Trophoblast cell (in vitro differentiated cells and primary cell): ENCODE data around the gene CDCA7L.

Experiments
- DNase-seq, 2 donors: peaks; one replicate each; pipeline ENCODE4 v3.0.0-alpha.2; 2016
- H2AFZ ChIP-seq: 2 replicates; pipeline ENCODE4 v1.6.1; 2013; ENCODE audit warnings: low read length, moderate library complexity, mild to moderate bottlenecking; ENCODE audit not compliant: insufficient read depth, poor library complexity
- H2AK5ac ChIP-seq: 2 replicates; pipeline ENCODE4 v1.6.1; 2013; ENCODE audit warnings: mild to moderate bottlenecking, low read length
- H2BK120ac ChIP-seq: 2 replicates; pipeline ENCODE4 v1.6.1; 2013; ENCODE audit warnings: low read length, mild to moderate bottlenecking, moderate library complexity; ENCODE audit not compliant: insufficient read depth, poor library complexity
- H2BK12ac ChIP-seq: 2 replicates; pipeline ENCODE4 v1.6.1; 2013; ENCODE audit warnings: mild to moderate bottlenecking, low read length, moderate library complexity
- H2BK5ac ChIP-seq: 2 replicates; pipeline ENCODE4 v1.6.1; 2013; ENCODE audit warnings: low read length, low read depth, moderate library complexity, mild to moderate bottlenecking; ENCODE audit not compliant: poor library complexity
- H3K14ac ChIP-seq: 2 replicates; pipeline ENCODE4 v1.6.1; 2013; ENCODE audit warnings: mild to moderate bottlenecking, low read length
- H3K18ac ChIP-seq: 2 replicates; pipeline ENCODE4 v1.6.1; 2013; ENCODE audit warnings: mild to moderate bottlenecking, low read length
- H3K23ac ChIP-seq: 2 replicates; pipeline ENCODE4 v1.6.1; 2013; ENCODE audit warnings: low read length
- H3K27ac ChIP-seq: 2 replicates; pipeline ENCODE4 v1.5.1; 2013; ENCODE audit warnings: low read depth, mild to moderate bottlenecking, inconsistent platforms, low read length, moderate library complexity
- H3K27me3 ChIP-seq: 2 replicates; pipeline ENCODE4 v1.6.1; 2013; ENCODE audit warnings: inconsistent platforms, mild to moderate bottlenecking, low read length, moderate library complexity; ENCODE audit not compliant: insufficient read depth
- H3K36me3 ChIP-seq, 2 experiments: 1 replicate in 1 of 2; 2 replicates in 1 of 2; pipeline ENCODE4 v1.6.1; 2013; ENCODE audit warnings: low read length in 2 of 2, mild to moderate bottlenecking in 2 of 2, moderate library complexity in 1 of 2; ENCODE audit not compliant: insufficient read depth in 2 of 2, control insufficient read depth in 1 of 2
- H3K4ac ChIP-seq: 2 replicates; pipeline ENCODE4 v1.6.1; 2013; ENCODE audit warnings: low read depth, mild to moderate bottlenecking, low read length, moderate library complexity
- H3K4me1 ChIP-seq, 2 experiments: 1 replicate in 1 of 2; 2 replicates in 1 of 2; pipeline ENCODE4 v1.6.1; 2013; ENCODE audit warnings: low read length in 2 of 2, mild to moderate bottlenecking in 2 of 2, moderate library complexity in 1 of 2; ENCODE audit not compliant: insufficient read depth in 2 of 2, control insufficient read depth in 1 of 2
- H3K4me2 ChIP-seq: 2 replicates; pipeline ENCODE4 v1.6.1; 2013; ENCODE audit warnings: inconsistent platforms, mild to moderate bottlenecking, low read length, moderate library complexity
- H3K4me3 ChIP-seq: 2 replicates; pipeline ENCODE4 v1.5.1; 2013; ENCODE audit warnings: mild to moderate bottlenecking, low read depth, low read length, inconsistent platforms
- H3K79me1 ChIP-seq: one replicate; pipeline ENCODE4 v1.6.1; 2013; ENCODE audit warnings: low read length
- H3K79me2 ChIP-seq: 2 replicates; pipeline ENCODE4 v1.6.1; 2013; ENCODE audit warnings: low read length, mild to moderate bottlenecking; ENCODE audit not compliant: control insufficient read depth, insufficient read depth, poor library complexity
- H3K9ac ChIP-seq: 2 replicates; pipeline ENCODE4 v1.6.1; 2013; ENCODE audit warnings: mild to moderate bottlenecking, low read length
- H3K9me3 ChIP-seq: 2 replicates; pipeline ENCODE4 v1.6.1; 2013; ENCODE audit warnings: low read depth, mild to moderate bottlenecking, control low read depth, inconsistent platforms, low read length; ENCODE audit not compliant: insufficient read depth
- H4K12ac ChIP-seq: 2 replicates; pipeline ENCODE4 v1.6.1; 2013; ENCODE audit warnings: low read depth, mild to moderate bottlenecking, low read length, moderate library complexity
- H4K8ac ChIP-seq: 2 replicates; pipeline ENCODE4 v1.6.1; 2013; ENCODE audit warnings: low read depth, mild to moderate bottlenecking, low read length, moderate library complexity
- H4K91ac ChIP-seq: one replicate; pipeline ENCODE4 v1.6.1; 2013; ENCODE audit warnings: low read depth, mild to moderate bottlenecking, low read length, moderate library complexity
- WGBS: extraction: QIAGEN DNeasy Blood & Tissue Kit; methylation state at CpG from one replicate; pipeline ENCODE4 v1.1.7; 2013; ENCODE audit warnings: missing lambda C conversion rate; ENCODE audit not compliant: insufficient read length, insufficient coverage; ENCODE audit errors: extremely low coverage; 5-methylcytosine and 5-hydroxymethylcytosine counted together

Gene CDCA7L

GRCh38 chr7:21941611-21942141 is 4.0 kb downstream of the CDCA7L start:
- no peak overlapping the region for H2BK5ac ChIP-seq
- peaks cover 31% of the 10 kb centered on the region for H3K27me3 ChIP-seq
- H4K91ac ChIP-seq, result no peak overlapping the region
- H3K14ac ChIP-seq, result no peak overlapping the region
- H2AK5ac ChIP-seq, result no peak overlapping the region
- no peaks in the 10 kb centered on the region for H3K36me3 ChIP-seq
- H3K9me3 ChIP-seq, result peaks cover 1% of the 10 kb centered on the region
- no peak overlapping the region for H3K27ac ChIP-seq
- H3K4ac ChIP-seq, result no peak overlapping the region
- H2BK12ac ChIP-seq, result no peak overlapping the region
- no peaks in the 10 kb centered on the region for H3K79me1 ChIP-seq
- H3K4me1 ChIP-seq, result peaks cover 9% of the 10 kb centered on the region in 2 experiments
- DNase-seq, result peak; percentile 66 to 88
- H3K9ac ChIP-seq, result no peak overlapping the region
- H4K8ac ChIP-seq, result no peak overlapping the region
- H3K4me2 ChIP-seq, result no peak overlapping the region
- WGBS, result no CpG with 5 or more reads among the region's 3 CpGs
- H3K18ac ChIP-seq, result no peak overlapping the region
- H2AFZ ChIP-seq, result no peak overlapping the region
- H4K12ac ChIP-seq, result no peak overlapping the region
- no peak overlapping the region for H2BK120ac ChIP-seq
- no peak overlapping the region for H3K23ac ChIP-seq
- no peak overlapping the region for H3K4me3 ChIP-seq
- H3K79me2 ChIP-seq, result no peaks in the 10 kb centered on the region

GRCh38 chr7:21939858-21940372 is 5.8 kb downstream of the CDCA7L start:
- no peak for DNase-seq
- Histone ChIP-seq H2BK120ac (no peak overlapping the region), H3K79me2 (no peaks in the 10 kb centered on the region), H3K4me1 (no peaks in the 10 kb centered on the region), H4K91ac (no peak overlapping the region), H3K4me3 (no peak overlapping the region), H2AK5ac (no peak overlapping the region), H2AFZ (no peak overlapping the region), H3K9me3 (peaks cover 1% of the 10 kb centered on the region), H3K14ac (no peak overlapping the region), H3K79me1 (no peaks in the 10 kb centered on the region), H3K4me2 (no peak overlapping the region), H4K12ac (no peak overlapping the region), H3K36me3 (no peaks in the 10 kb centered on the region), H3K23ac (no peak overlapping the region), H2BK12ac (no peak overlapping the region), H3K18ac (no peak overlapping the region), H2BK5ac (no peak overlapping the region), H3K27me3 (peaks cover 18% of the 10 kb centered on the region), H3K4ac (no peak overlapping the region), H3K27ac (no peak overlapping the region), H4K8ac (no peak overlapping the region), H3K9ac (no peak overlapping the region)
- no CpG with 5 or more reads among the region's 3 CpGs for WGBS

GRCh38 chr7:21939136-21939857 is 6.4 kb downstream of the CDCA7L start:
- DNase-seq, result no peak
- no peak overlapping the region for H4K91ac ChIP-seq
- H3K79me2 ChIP-seq, result no peaks in the 10 kb centered on the region
- no peak overlapping the region for H3K9ac ChIP-seq
- H2BK12ac ChIP-seq, result no peak overlapping the region
- H4K12ac ChIP-seq, result no peak overlapping the region
- H3K4me2 ChIP-seq, result no peak overlapping the region
- H3K4ac ChIP-seq, result no peak overlapping the region
- H3K27me3 ChIP-seq, result peaks cover 15% of the 10 kb centered on the region
- WGBS, result no CpG with 5 or more reads among the region's 4 CpGs
- H3K4me3 ChIP-seq, result no peak overlapping the region
- no peak overlapping the region for H2AFZ ChIP-seq
- H3K9me3 ChIP-seq, result peaks cover 1% of the 10 kb centered on the region
- H3K79me1 ChIP-seq, result no peaks in the 10 kb centered on the region
- H3K27ac ChIP-seq, result no peak overlapping the region
- no peak overlapping the region for H2BK120ac ChIP-seq
- no peak overlapping the region for H3K14ac ChIP-seq
- no peak overlapping the region for H2AK5ac ChIP-seq
- H3K36me3 ChIP-seq, result no peaks in the 10 kb centered on the region
- no peak overlapping the region for H3K18ac ChIP-seq
- no peak overlapping the region for H3K23ac ChIP-seq
- no peaks in the 10 kb centered on the region for H3K4me1 ChIP-seq
- H2BK5ac ChIP-seq, result no peak overlapping the region
- H4K8ac ChIP-seq, result no peak overlapping the region

- H2BK12ac ChIP-seq, result no peak overlapping the region
- no peak overlapping the region for H3K4me2 ChIP-seq
- no peak overlapping the region for H3K27ac ChIP-seq
- no peak overlapping the region for H4K12ac ChIP-seq
- H4K8ac ChIP-seq, result no peak overlapping the region
- no peak overlapping the region for H2AK5ac ChIP-seq
- H3K18ac ChIP-seq, result no peak overlapping the region
- no peak overlapping the region for H3K4me3 ChIP-seq
- no peak overlapping the region for H3K14ac ChIP-seq
- H3K4ac ChIP-seq, result no peak overlapping the region
- no peak overlapping the region for H2AFZ ChIP-seq
- no peak overlapping the region for H3K23ac ChIP-seq
- WGBS, result no CpG with 5 or more reads among the region's 2 CpGs
- H3K79me1 ChIP-seq, result no peaks in the 10 kb centered on the region
- H2BK120ac ChIP-seq, result no peak overlapping the region
- H3K9me3 ChIP-seq, result peaks cover 1% of the 10 kb centered on the region
- no peak overlapping the region for H2BK5ac ChIP-seq
- H3K4me1 ChIP-seq, result no peaks in the 10 kb centered on the region
- no peaks in the 10 kb centered on the region for H3K36me3 ChIP-seq
- DNase-seq, result peak in 1 of 2 donors; percentile 7
- H4K91ac ChIP-seq, result no peak overlapping the region
- no peaks in the 10 kb centered on the region for H3K79me2 ChIP-seq
- H3K27me3 ChIP-seq, result peaks cover 15% of the 10 kb centered on the region
- no peak overlapping the region for H3K9ac ChIP-seq
Measured at GRCh38 chr7:21938463-21938862, 7.2 kb downstream of the CDCA7L start.
